GM12878 (cell line): ENCODE data around the gene S1PR3. TPM values are rescaled to one million over a fixed set of nuclear protein-coding genes. Genes with fewer than 3 reads are reported as not detected.
A peak's percentile ranks its signal among the peaks of the same experiment; 100 is the strongest.

ENCODE experiments used
- ATAC-seq: fragments of 200-7000 bp; cut with Tn5 transposase; 3 replicates; pipeline ENCODE4 v1.9.1; 2020; ENCODE audit warnings: mild to moderate bottlenecking, moderate library complexity
- BruUV-seq: library from RNA; stranded (reverse); fragments of 400-500 nt; replicated peaks from 2 replicates; lab custom pipeline; 2021; lab: Mats Ljungman, UMichigan
- CTCF ChIA-PET: fragments of 300-600 bp; sonication (Branson Sonifier 250); formaldehyde crosslinking; extraction: SDS; loops from one replicate; lab custom pipeline; 2021; ENCODE audit warnings: inconsistent platforms; lab: Yijun Ruan, JAX
- POLR2A ChIA-PET: fragments of 350-600 bp; formaldehyde crosslinking; extraction: SDS; loops from one replicate; lab custom pipeline; 2021; ENCODE audit warnings: inconsistent platforms; lab: Charles Lee
- RAD21 ChIA-PET: fragments of 300-600 bp; sonication (Branson Sonifier 250); formaldehyde crosslinking; loops from one replicate; lab custom pipeline; 2023; ENCODE audit warnings: antibody characterized with exemption; ENCODE audit not compliant: unreplicated experiment; lab: Charles Lee
- SMC1A ChIA-PET: fragments of 300-600 bp; sonication (Branson Sonifier 250); formaldehyde crosslinking; loops from one replicate; lab custom pipeline; 2023; ENCODE audit not compliant: unreplicated experiment, uncharacterized antibody; lab: Charles Lee
- DNase-seq: peaks from one replicate; pipeline ENCODE4 v3.0.0-alpha.2; 2011; ENCODE audit warnings: low read depth, low spot score
- FAIRE-seq: peaks from 3 replicates; lab custom pipeline; 2011; peaks lifted over from hg19 to GRCh38; lab: Jason Lieb, UNC
- H2AFZ ChIP-seq: 2 replicates; pipeline ENCODE4 v1.6.0; 2011; ENCODE audit warnings: low read depth, low read length, control low read depth; ENCODE audit not compliant: control insufficient read depth
- H3K27ac ChIP-seq: 2 replicates; pipeline ENCODE4 v1.5.1; 2011; ENCODE audit warnings: control low read depth; ENCODE audit not compliant: control insufficient read depth, insufficient read depth
- H3K27me3 ChIP-seq, 2 experiments: replicated peaks in 1 of 2; 2 replicates each; pipeline versions ENCODE4 v1.6.0 to v1.6.1; 2011; ENCODE audit warnings: low read length in 1 of 2; ENCODE audit not compliant: control insufficient read depth in 2 of 2, insufficient read depth in 2 of 2
- H3K36me3 ChIP-seq, 2 experiments: 2 replicates each; pipeline ENCODE4 v1.5.1; 2011; ENCODE audit warnings: low read length in 1 of 2; ENCODE audit not compliant: control insufficient read depth in 2 of 2, insufficient read depth in 2 of 2
- H3K4me1 ChIP-seq: 2 replicates; pipeline ENCODE4 v1.6.1; 2011; ENCODE audit warnings: mild to moderate bottlenecking, low read length, moderate library complexity, mixed read lengths; ENCODE audit not compliant: control insufficient read depth, insufficient read depth
- H3K4me2 ChIP-seq: 2 replicates; pipeline ENCODE4 v1.6.0; 2011; ENCODE audit warnings: control low read depth; ENCODE audit not compliant: control insufficient read depth, insufficient read depth
- H3K4me3 ChIP-seq: fragments of 200-600 bp; sonication (generic); 2 replicates; pipeline ENCODE4 v1.5.1; 2016
- H3K79me2 ChIP-seq: 2 replicates; pipeline ENCODE4 v1.6.0; 2011; ENCODE audit warnings: low read length; ENCODE audit not compliant: control insufficient read depth, insufficient read depth
- H3K9ac ChIP-seq: 2 replicates; pipeline ENCODE4 v1.8.0; 2011; ENCODE audit warnings: low read length, control low read depth, mixed read lengths; ENCODE audit not compliant: control insufficient read depth, insufficient read depth
- H3K9me3 ChIP-seq: replicated peaks from 3 replicates; pipeline ENCODE4 v1.5.1; 2011; ENCODE audit warnings: mild to moderate bottlenecking, low read length; ENCODE audit not compliant: control insufficient read depth, insufficient read depth
- H4K20me1 ChIP-seq: 2 replicates; pipeline ENCODE4 v1.6.0; 2011; ENCODE audit not compliant: control insufficient read depth, insufficient read depth
- EP300 ChIP-seq, 2 experiments: fragments of 150-350 bp in 1 of 2; IDR thresholded peaks; 2 replicates each; pipeline ENCODE4 v1.6.1; 2011 to 2012; ENCODE audit warnings: low read depth in 2 of 2, low read length in 2 of 2, borderline replicate concordance in 1 of 2, improper control_type of control experiment in 1 of 2, inconsistent platforms in 1 of 2; ENCODE audit not compliant: control insufficient read depth in 1 of 2
- GABPA ChIP-seq: IDR thresholded peaks from 2 replicates; pipeline ENCODE4 v1.6.1; 2014; ENCODE audit warnings: antibody characterized with exemption, low read depth, mild to moderate bottlenecking, inconsistent platforms
- MEF2A ChIP-seq: IDR thresholded peaks from 2 replicates; pipeline ENCODE4 v1.6.1; 2011; ENCODE audit warnings: low read depth, mild to moderate bottlenecking, low read length, moderate library complexity; ENCODE audit not compliant: insufficient read depth
- POLR2AphosphoS2 ChIP-seq: IDR thresholded peaks from 2 replicates; pipeline ENCODE4 v1.6.1; 2011; ENCODE audit warnings: low read depth, mild to moderate bottlenecking, low read length, improper control_type of control experiment, moderate library complexity
- PRDM15 ChIP-seq: fragments of 450-650 bp; formaldehyde crosslinking; IDR thresholded peaks from 2 replicates; pipeline ENCODE4 v1.4.0; 2020; ENCODE audit warnings: mild to moderate bottlenecking, moderate library complexity
- RFX5 ChIP-seq: IDR thresholded peaks from 2 replicates; pipeline ENCODE4 v1.6.1; 2011; ENCODE audit warnings: low read depth, low read length, improper control_type of control experiment
- WGBS: methylation state at CpG from one replicate; pipeline ENCODE4 v1.1.6; 2016; ENCODE audit warnings: low lambda C conversion rate; ENCODE audit not compliant: insufficient replicate concordance, insufficient coverage; ENCODE audit errors: missing lambda C conversion rate; 5-methylcytosine and 5-hydroxymethylcytosine counted together
- in situ Hi-C: fragments of 300-500 bp; cut with MboI; formaldehyde crosslinking; loops from 9 replicates; pipeline ENCODE4 v1.14.3; 2018; ENCODE audit warnings: mixed read lengths
- intact Hi-C: fragments of 100-400 bp; cut with micrococcal nuclease; formaldehyde crosslinking; loops from one replicate; pipeline ENCODE4 v1.14.2; 2022; ENCODE audit not compliant: unreplicated experiment
- polyA plus RNA-seq, 11 experiments: library from polyadenylated mRNA; depleted of rRNA in 4 of 11; unstranded in 6 of 11; stranded (reverse) in 5 of 11; fragments of >200 nt; fragmentation: Nextera tagmentation in 4 of 11; fragmentation: Illumina TruSeq in 1 of 11; extraction: Ambion mirVana in 4 of 11; extraction: Trizol in 1 of 11; gene quantifications; 1 replicate in 1 of 11; 2 replicates in 10 of 11; pipeline versions ENCODE4 v1.2.1 to v1.2.3, GENCODE V29; 2011 to 2016; ENCODE audit warnings: inconsistent platforms in 2 of 11, missing spikeins in 2 of 11, low read depth in 1 of 11
- total RNA-seq, 4 experiments: library from RNA; depleted of rRNA in 3 of 4; stranded (reverse); fragments of >200 nt in 3 of 4; fragmentation: Illumina TruSeq in 1 of 4; extraction: Trizol in 1 of 4; gene quantifications; 2 replicates each; pipeline versions ENCODE4 v1.2.1 to v1.2.3, GENCODE V29; 2013 to 2021
- TF ChIP-seq, protein P1 (sequence below): IDR thresholded peaks from 2 replicates; pipeline ENCODE4 v1.6.1; 2011; ENCODE audit warnings: borderline replicate concordance, low read depth, mild to moderate bottlenecking, moderate library complexity, low read length; ENCODE audit not compliant: insufficient read depth, poor library complexity, severe bottlenecking

Gene S1PR3
- total and polyA plus RNA-seq, 10 of the 15 experiments (the other 5 are each of a cell fraction or from before 2014, with no cell fraction given), result 0.01 to 0.18 (median 0.01) TPM; not detected in 7

DNA sequence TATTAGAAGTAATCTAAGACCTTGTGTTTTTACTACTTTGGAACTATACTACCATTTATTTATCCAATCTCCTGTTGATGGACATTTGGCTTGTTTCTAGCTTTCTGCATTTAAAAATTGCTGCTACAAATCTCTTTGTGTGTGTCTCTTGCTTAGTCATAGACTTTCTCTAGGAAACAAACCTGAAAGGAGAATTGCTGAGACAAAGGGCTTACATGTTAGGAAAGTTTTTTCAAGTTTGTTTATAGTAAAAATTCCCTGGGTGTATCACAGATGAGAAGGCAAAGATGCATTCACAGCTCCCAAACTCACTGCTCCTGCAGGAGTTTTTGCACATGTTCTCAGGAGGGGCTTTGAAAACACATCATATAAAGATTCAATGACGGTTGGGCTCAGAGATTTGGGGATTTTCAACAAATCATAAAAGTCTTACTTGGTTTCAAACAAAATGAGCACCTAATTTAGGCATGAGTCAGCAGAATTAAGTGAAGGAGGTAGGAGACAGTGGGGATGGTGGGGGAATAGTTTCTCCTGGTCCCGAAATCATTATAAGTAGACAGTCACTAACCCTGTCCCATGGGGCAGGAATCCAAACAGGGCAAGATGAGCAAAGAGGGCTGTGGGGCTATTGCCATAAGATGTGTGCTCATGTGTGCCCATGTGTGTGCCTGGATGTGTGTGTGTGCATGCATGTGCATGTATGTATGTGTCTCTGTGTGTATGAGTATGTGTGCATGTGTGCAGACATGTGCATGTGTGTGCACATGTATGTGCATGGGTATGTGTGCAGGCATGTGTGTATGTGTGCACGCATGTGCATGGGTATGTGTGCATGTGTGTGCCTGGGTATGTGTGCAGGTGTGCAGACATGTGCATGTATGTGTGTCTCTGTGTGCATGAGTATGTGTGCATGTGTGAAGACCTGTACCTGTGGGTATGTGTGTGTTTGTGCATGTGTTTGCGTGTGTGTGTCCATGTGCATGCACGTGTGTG, 43.4 kb upstream of the S1PR3 start:
- DNase-seq (no peak), ATAC-seq (no peak), FAIRE-seq (no peak)
- BruUV-seq, result no TSS peak
- Histone ChIP-seq H3K79me2 (no peaks in the 10 kb centered on the region), H3K4me2 (no peak overlapping the region), H3K9me3 (no peaks in the 10 kb centered on the region), H4K20me1 (no peaks in the 10 kb centered on the region), H3K9ac (no peak overlapping the region), H3K36me3 (no peaks in the 10 kb centered on the region), H3K4me3 (no peak overlapping the region), H3K27ac (no peak overlapping the region), H2AFZ (no peak overlapping the region), H3K27me3 (no peaks in the 10 kb centered on the region), H3K4me1 (no peaks in the 10 kb centered on the region)
- intact Hi-C loops (no loop called here), in situ Hi-C loops (no loop called here)
- ChIA-PET CTCF (no interaction called here), RAD21 (no interaction called here), SMC1A (no interaction called here), POLR2A (no interaction called here)
- WGBS, result 12% methylated on average over 5 of the region's 5 CpGs
- no peak for TF ChIP-seq POLR2AphosphoS2
- TF ChIP-seq, protein P1, sequence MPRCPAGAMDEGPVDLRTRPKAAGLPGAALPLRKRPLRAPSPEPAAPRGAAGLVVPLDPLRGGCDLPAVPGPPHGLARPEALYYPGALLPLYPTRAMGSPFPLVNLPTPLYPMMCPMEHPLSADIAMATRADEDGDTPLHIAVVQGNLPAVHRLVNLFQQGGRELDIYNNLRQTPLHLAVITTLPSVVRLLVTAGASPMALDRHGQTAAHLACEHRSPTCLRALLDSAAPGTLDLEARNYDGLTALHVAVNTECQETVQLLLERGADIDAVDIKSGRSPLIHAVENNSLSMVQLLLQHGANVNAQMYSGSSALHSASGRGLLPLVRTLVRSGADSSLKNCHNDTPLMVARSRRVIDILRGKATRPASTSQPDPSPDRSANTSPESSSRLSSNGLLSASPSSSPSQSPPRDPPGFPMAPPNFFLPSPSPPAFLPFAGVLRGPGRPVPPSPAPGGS, result peak; percentile 86
- no peak for TF ChIP-seq GABPA

DNA sequence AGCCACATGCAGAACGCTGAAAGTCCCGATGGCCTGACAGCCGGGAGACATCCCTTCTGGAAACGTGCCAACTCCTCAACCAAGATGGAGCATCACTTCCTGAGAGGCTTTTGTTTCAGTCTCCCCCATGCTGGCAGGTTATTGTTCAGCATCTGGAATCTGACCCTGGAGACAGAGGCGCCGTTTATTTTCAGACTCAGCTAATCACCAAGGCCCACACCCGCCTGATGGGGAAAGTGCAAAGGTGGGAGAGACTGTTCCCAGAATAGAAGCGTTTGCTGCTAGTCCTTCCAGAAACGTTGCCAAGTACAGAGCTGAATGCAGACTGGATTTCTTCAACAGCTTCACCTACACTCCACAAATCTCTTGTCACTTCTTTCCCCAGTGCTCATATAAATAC, 41.8 kb upstream of the S1PR3 start:
- ChIA-PET SMC1A (interaction anchor here (0.6 kb wide), 1 partner anchor 16 kb away, joined by 3 read pairs; no protein-coding TSS in a partner anchor), RAD21 (no interaction called here), POLR2A (no interaction called here), CTCF (no interaction called here)
- in situ Hi-C loops (no loop called here), intact Hi-C loops (no loop called here)
- WGBS, result 23% methylated on average over 8 of the region's 9 CpGs
- no peaks in the 10 kb centered on the region for H3K79me2 ChIP-seq
- no TSS peak for BruUV-seq
- H2AFZ ChIP-seq, result no peak overlapping the region
- no peak overlapping the region for H3K4me2 ChIP-seq
- H3K27ac ChIP-seq, result no peak overlapping the region
- no peaks in the 10 kb centered on the region for H3K4me1 ChIP-seq
- no peak overlapping the region for H3K9ac ChIP-seq
- no peaks in the 10 kb centered on the region for H3K27me3 ChIP-seq
- ATAC-seq (no peak), FAIRE-seq (no peak), DNase-seq (no peak)
- H4K20me1 ChIP-seq, result no peaks in the 10 kb centered on the region
- no peaks in the 10 kb centered on the region for H3K36me3 ChIP-seq
- H3K9me3 ChIP-seq, result no peaks in the 10 kb centered on the region
- H3K4me3 ChIP-seq, result no peak overlapping the region
- TF ChIP-seq, protein P1, result no peak
- no peak for TF ChIP-seq RFX5
- TF ChIP-seq EP300 (IDR thresholded peaks at IDR 0.05; ENCODE audit: borderline replicate concordance in 1 of 2, control insufficient read depth in 1 of 2, low read depth in 2 of 2, low read length in 2 of 2), result no peak
- no peak for TF ChIP-seq MEF2A
- TF ChIP-seq PRDM15 (CRISPR knock-in tag), result no peak
